Stimulated activated CD8-positive, alpha-beta memory T cell treated with anti-CD3 and anti-CD28 coated beads, Interleukin-12 subunit alpha, Interleukin-12 subunit beta, amount 100 ng/mL, for 4 hours (primary cell): ENCODE measurements around the gene LGR5.

ENCODE experiments used
- DNase-seq: peaks from one replicate; pipeline ENCODE4 v3.0.0-alpha.2; 2020; ENCODE audit warnings: low read depth

LGR5 gene, protein sequence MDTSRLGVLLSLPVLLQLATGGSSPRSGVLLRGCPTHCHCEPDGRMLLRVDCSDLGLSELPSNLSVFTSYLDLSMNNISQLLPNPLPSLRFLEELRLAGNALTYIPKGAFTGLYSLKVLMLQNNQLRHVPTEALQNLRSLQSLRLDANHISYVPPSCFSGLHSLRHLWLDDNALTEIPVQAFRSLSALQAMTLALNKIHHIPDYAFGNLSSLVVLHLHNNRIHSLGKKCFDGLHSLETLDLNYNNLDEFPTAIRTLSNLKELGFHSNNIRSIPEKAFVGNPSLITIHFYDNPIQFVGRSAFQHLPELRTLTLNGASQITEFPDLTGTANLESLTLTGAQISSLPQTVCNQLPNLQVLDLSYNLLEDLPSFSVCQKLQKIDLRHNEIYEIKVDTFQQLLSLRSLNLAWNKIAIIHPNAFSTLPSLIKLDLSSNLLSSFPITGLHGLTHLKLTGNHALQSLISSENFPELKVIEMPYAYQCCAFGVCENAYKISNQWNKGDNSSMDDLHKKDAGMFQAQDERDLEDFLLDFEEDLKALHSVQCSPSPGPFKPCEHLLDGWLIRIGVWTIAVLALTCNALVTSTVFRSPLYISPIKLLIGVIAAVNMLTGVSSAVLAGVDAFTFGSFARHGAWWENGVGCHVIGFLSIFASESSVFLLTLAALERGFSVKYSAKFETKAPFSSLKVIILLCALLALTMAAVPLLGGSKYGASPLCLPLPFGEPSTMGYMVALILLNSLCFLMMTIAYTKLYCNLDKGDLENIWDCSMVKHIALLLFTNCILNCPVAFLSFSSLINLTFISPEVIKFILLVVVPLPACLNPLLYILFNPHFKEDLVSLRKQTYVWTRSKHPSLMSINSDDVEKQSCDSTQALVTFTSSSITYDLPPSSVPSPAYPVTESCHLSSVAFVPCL

DNA sequence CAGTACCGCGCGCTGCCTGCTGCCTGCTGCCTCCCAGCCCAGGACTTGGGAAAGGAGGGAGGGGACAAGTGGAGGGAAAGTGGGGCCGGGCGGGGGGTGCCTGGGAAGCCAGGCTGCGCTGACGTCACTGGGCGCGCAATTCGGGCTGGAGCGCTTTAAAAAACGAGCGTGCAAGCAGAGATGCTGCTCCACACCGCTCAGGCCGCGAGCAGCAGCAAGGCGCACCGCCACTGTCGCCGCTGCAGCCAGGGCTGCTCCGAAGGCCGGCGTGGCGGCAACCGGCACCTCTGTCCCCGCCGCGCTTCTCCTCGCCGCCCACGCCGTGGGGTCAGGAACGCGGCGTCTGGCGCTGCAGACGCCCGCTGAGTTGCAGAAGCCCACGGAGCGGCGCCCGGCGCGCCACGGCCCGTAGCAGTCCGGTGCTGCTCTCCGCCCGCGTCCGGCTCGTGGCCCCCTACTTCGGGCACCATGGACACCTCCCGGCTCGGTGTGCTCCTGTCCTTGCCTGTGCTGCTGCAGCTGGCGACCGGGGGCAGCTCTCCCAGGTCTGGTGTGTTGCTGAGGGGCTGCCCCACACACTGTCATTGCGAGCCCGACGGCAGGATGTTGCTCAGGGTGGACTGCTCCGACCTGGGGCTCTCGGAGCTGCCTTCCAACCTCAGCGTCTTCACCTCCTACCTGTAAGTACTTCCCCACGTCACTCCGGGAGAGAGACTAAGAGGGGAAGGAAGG is at the start of gene LGR5:
Gene LGR5, plus strand, starts transcription at position 186 of the 732 bp plus-strand sequence. Its CDS starts 283 bp downstream, at position 469.
- no peak for DNase-seq

DNA sequence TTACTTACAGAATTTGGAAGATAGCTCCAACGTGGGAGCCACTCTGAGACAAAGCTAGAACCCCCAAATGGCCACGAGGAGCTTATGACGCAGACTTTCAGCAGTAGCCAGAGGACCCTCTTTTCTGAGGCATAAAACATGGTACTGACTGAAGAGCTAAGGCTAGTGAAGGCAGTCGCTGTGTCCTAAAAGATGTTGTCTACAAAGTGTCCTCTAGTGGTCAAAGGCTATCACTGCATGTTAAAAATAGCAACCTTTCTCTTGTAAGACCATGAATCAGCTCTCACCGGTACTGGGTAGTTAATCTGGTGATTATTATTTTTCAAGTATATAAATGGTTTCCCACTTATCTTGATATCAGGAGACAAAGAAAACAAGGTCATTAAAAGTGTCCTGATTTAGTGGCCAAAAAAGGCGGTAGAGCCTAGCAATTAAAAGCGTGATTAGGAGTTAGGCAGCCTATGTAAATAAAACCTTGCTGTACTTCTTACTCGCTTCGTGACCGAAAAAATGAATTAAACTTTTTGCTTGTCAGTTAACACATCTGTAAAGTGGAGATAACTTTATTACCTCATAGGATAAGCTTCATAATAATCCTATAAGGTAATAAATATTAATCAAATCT is 47.0 kb upstream of the LGR5 start:
- no peak for DNase-seq

DNA sequence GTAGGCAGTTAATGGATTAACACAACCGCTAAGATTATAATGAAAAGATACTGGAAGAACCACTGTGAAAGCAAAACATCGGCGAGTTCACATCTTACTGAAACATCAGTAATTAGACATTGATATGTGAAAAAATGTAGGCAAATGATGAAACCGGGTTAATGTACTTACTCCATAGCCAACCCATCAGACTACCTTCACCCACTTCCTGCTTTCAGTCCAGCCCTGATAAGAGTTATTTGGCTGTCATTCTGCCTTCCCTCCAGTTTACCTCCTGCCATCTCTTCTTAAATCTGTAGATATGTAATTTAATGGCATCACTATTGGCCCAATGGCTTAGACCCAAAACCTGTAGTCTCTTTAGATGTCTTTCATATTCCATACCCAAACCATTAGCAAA is 46.0 kb upstream of the LGR5 start:
- no peak for DNase-seq

DNA sequence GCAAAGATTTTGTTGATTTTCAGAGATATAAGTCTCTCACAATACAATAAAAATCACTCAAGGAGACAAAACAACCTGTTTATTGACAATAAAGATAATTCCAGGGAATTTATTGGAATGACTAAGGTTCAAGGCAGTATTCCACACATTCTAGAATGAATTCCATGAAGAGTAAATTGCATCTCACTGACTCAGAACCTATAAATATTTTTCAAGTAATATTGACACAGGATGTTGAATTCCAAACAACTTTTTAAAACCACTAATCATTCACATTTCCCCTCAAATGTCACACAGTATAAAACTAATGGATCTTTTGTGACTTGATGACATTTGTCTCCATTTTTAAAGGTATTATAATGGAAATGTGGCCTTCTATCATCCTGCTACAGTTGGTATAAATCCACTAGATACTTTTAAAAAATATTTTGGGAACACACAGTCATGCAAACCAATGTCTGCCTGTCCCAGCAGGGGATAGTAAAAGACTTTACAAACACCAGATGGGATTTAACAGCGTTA is 42.1 kb upstream of the LGR5 start:
- no peak for DNase-seq

DNA sequence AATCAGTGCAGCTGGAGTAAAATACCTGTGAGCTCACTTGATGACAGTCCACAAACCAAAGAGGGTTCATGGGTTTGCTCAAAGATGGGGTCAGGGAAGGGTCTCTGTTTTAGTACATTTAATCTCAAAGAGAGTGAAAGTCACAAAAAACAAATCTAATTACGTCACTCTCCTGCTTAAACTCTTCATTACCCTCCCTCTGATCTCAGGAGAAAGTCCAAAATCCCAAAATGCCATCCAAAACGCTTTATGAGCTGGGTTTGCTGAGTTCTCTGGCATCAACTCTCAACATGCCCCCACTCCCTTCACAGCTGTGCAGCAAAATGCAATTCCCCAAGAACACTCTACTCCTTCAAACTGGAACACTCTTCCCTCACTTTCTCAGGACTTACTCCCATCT is 40.4 kb upstream of the LGR5 start:
- no peak for DNase-seq

DNA sequence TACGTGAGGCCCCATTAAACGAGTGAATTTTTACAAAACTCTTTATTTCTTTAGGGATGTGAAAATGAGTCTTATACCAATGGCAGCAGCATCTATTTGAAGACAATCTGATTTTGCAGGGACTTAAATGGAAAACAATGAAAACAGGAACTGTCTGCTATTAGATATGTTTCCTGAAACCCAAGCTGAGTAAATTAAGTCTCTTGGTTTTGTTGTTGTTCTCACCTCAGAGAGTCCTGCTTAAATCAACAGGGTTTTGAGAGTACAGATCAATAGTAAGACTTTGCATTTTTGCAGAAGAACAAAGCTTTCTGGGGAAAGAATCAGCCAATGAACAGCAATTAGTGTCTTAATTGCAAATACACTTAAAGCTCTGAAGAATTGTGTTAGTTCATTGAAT is 39.1 kb upstream of the LGR5 start:
- no peak for DNase-seq

DNA sequence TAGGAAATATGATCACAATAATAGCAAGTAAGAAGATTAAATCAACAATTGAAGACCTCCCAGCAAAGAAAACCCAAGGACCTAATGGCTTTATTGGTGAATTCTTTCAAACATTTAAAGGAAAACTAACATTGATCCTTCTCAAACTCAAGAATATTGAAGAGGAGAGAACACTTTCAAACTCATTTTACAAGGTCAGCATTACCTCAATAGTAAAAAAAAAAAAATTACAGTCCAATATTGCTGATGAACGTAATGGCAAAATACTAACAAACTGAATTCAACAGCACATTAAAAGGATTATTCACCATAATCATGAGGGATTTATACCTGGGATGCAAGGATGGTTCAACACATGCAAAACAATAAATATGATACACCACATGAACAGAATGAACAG is 33.7 kb upstream of the LGR5 start:
- no peak for DNase-seq

DNA sequence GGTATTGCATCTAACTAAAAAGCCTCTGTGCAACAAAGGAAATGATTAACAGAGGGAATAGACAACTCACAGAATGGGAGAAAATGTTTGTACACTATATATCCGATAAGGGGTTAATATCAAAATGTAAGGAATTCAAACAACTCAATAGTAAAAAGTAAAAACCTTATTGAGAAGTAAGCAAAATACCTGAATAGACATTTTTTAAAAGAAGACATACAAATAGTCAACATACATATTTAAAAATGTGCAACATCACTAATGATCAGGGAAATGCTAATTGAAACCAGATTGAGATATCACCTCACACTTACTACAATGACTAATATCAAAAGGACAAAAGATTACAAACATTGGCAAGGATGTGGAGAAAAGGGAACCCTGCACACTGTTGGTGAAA is 31.9 kb upstream of the LGR5 start:
- DNase-seq, result no peak

DNA sequence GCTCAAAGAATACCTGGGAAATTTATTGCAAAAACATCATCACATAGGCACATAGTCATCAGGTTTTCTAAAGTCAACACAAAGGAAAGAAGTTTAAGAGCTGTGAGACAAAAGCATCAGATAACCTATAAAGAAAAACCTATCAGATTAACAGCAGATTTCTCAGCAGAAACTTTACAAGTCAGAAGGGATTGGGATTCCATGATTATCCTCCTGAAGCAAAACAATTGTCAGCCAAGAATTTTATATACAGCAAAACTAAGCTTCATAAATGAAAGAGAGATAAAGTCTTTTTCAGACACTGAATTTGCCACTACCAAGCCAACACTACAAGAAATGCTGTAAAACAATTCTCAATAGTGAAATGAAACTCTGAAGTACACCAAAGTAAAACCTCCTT is 28.8 kb upstream of the LGR5 start:
- DNase-seq, result no peak

DNA sequence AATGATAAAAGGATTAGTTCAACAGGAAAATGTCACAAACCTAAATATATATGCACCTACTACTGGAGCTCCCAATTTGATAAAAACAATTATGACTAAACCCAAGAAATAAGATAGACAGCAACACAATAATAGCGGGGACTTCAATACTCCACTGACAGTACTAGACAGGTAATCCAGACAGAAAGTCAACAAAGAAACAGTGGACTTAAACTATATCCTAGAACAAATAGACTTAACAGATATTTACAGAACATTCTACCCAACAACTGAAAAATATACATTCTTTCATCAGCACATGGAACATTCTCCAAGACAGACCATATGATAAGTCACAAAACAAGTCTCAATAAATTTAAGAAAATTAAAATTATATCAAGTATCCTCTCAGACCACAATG is 28.0 kb upstream of the LGR5 start:
- DNase-seq, result no peak

DNA sequence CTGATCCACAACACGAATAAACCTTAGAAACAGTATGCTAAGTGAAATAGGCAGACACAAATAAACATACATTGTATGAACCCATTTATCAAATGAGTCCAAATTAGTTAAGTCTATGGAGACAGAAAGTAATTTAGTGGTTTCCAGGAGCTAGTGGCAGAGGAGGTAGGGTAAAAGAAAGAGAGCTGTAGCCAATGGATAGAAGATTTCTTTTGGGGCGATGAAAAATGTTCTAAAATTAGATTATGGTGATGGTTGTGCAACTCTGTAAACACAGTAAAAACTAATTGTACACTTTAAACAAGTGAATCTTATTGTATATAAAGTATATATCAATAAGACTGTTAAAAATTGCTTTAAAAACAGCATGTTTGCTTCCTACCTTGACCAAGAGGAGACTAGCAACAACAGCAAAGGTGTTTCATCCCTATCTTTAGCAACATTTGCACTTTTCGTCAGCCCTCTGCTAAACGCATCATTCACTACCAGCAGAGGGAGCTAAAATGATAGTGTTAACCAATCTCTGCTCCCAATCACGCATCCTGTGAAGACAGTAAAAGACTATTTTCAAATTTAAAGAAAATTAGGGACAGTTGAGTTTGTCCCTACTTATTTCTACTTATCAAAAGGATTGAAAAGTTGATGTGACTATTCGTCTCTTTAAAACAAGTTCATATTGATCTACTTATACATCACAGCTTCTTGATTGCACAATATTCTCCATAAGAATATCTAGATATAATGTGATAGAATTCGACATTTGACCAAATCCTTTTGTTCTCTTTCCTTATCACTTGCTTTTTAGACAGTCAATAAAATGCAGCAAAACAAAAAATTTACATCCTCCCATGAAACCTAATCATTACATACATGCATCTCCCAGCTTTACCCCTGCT is 24.0 kb upstream of the LGR5 start:
- DNase-seq, result no peak

DNA sequence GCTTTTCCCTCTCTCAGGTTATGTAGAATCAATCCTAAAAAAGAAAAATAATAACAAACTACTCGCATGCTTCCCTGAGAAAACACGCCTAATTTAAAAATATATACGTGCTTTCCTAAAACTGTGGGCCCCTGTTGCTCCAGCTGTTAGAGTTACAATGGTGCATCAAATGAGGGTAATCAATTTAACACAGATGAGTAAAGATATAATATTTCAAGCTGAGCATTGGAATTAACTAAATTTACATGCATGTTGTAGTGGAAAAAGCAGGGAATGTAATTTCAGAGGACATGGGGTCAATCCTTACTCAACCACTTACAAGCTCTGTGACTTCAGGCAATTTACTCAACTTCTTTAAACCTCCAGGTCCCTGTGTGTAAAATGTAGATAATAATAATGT is 22.4 kb upstream of the LGR5 start:
- no peak for DNase-seq

DNA sequence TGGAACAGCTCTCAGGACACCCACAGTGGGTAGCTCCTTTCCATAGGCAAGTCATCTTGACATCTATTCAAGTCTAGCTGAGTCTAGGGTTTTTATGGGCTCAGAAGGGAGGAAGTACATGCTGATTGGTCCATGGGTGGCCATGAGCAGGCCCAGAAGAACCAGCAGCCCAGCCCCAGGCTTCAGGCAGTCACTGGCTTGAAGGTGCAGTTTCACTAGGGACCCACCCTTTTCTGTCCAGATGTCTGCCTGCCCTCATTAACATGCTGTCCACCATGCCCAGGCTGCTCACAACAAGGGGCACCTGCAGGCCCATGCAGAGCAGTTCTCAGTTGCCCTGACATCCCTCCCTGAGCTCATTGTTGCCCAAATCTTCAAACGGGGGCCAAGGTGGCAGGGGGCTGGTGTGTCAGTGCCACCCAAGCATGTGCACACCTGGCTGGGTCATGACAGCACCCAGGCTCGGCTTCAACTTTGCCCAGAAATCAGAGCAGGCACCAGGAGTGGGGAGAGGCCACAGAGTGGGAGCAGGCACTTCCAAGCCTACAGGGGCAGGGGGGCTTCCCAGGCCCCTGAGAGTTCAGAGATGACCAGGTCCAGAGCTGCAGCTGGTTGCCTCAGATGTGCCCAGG is 18.7 kb upstream of the LGR5 start:
- DNase-seq, result no peak

DNA sequence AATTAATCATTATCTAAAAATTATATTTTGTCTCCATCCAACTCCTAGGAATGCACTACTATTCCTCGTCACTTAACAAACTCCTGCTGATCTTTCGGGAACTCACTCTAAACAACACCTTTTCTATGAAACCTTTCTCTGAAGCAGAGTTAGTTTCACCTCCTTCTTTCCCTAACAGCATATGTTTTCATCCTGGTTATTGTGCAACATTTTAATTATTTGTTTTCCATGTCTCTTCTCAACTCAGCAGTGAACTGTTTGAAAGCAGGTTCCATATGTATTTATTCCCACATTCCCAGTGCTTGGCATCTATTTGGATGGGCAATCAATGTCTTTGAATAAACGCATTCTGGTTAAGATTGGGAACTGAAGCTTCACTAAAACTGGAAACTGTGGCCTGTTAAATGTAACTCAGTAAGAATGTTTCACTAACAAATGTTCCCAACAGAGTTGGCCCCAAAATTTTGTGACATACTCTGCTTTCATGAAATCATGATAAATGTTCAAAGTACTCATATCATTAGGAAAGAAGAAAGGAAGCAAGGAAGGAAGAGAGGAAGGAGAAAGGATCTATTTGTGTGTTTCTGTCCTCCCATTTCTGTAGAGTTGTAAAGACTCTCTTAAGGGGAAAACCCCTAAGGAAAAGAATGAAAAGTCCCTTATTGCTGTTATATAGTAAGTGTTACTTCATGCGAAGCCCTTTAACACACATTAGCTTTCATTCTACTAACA is 13.9 kb upstream of the LGR5 start:
- no peak for DNase-seq

DNA sequence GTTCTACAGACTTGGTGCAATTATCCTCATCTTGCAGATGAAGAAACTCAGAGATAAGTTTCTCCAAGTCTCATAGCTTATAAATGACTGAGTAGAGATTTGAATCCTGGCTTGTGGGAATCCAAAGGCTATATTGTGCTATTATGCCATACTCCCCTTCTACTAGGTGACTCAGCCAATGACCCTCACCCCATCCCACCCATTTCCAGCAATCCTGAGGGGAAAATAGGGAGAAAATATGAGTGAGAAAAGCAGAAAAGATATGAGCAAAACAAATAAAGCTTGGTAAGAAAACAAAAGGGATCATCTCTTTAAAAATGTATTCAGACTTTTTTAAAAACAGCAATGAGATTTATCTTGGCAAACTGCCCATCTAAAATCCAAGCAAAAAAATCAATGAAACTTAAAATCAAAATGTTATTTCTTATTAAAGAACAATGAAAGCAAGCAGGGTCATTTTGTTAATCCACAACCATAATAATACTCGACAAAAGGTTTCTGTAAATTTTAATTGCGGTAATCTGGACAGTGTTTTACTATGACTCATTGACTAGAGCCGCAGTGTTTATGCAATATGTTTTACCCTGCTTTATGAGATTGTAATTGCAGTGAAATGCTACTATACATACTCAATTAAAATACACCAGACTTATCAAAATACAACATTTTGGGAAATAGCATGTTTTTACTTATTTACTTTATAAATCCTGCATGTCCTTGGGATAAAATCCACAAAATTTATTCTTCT is 13.1 kb upstream of the LGR5 start:
- no peak for DNase-seq

DNA sequence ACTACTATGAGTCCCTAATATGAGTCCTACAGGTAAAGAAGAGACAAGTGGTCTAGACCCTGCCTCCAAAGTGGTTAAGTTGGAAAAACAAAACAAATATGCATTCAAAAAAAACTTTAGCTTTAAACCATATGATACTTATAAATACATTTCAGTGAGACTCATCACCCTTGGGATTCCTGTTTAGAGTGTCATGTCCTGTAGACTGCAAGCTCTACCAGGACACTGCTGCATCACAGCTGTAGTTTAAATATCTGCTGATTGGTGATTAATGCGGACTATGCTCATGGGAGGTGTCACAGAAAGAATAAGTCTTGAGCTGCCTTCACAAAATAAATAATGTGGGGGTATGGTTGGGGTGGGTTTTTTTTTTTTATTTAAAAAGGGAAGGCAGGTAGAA is 8.8 kb upstream of the LGR5 start:
- no peak for DNase-seq

DNA sequence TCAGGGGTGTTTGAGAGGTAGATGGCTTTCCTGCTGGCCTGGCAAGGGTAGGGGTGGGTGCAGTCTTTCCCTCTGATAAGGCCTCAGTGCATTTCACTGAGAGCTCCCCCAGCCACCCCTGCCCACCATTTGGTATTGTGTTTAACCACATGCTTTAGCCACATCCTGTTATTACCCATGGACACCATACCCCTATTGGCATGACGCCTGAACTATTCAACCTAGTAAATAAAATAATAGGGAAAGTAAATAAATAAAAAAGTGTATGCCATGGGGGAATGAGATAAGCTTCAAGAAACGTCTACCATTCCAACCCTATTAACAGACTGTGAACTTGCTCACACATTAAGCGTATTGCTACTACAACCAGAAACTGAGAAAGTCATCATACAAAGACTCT is 7.6 kb upstream of the LGR5 start:
- no peak for DNase-seq

DNA sequence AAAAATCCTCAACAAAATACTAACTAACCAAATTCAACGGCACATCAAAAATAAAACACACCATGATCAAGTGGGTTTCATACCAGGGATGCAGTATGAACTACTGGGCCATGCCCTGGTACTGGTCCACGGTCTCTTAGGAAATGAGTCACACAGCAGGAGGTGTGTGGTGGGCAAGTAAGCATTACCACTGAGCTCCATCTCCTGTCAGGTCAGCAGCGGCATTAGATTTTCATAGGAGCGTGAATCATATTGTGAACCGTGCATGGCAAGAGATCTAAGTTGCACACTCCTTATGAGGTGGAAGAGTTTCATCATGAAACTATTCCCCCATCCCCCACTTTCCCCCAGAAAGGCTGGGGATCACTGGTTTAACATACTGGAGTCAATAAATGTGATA is 6.7 kb upstream of the LGR5 start:
- no peak for DNase-seq

DNA sequence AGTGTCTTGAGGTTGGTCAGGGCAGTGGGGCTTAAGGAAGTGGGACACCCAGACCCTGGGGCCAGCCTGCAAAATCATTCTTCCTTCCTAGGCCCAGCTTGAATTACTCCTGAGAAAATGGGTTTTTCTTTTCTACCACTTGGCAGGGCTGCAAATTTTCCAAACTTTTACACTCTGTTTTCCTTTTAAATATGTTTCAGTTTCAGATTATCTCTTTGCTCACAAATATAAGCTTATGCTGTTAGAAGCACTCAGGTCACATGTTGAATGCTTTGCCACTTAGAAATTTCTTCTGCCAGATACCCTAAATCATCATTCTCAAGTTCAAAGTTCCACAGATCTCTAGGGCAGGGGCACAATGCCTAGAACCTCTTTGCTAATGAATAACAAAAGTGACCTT is 2.9 kb upstream of the LGR5 start:
- no peak for DNase-seq
